NCI-H1105 treated with DMSO at 0.1 percent for 48 hours (cell line): ENCODE results near the gene TEX10.

Experiments
- DNase-seq: peaks from one replicate; lab custom pipeline; 2025; lab: John Stamatoyannopoulos, UW

Gene TEX10

GRCh38 chr9:100284247-100284646, 68.5 kb downstream of the TEX10 start:
- DNase-seq, result no peak

GRCh38 chr9:100282388-100282719, 70.4 kb downstream of the TEX10 start:
- no peak for DNase-seq

GRCh38 chr9:100281676-100282387, 70.9 kb downstream of the TEX10 start:
- DNase-seq, result no peak

- no peak for DNase-seq
Observed at GRCh38 chr9:100281066-100281465, 71.7 kb downstream of the TEX10 start.

GRCh38 chr9:100277166-100277979, 75.4 kb downstream of the TEX10 start:
- DNase-seq, result no peak

GRCh38 chr9:100269656-100270055, 83.1 kb downstream of the TEX10 start:
- DNase-seq, result no peak

GRCh38 chr9:100268271-100268670, 84.5 kb downstream of the TEX10 start:
- no peak for DNase-seq

- DNase-seq, result no peak
Observed at GRCh38 chr9:100267211-100267610, 85.5 kb downstream of the TEX10 start.
